Psoas muscle (tissue), 8 donors: ENCODE measurements around the gene HAND1. TPM values are rescaled to one million over a fixed set of nuclear protein-coding genes. Genes with fewer than 3 reads are reported as not detected.

Experiments used
- ATAC-seq, 4 donors: fragments of 200-7000 bp; cut with Tn5 transposase; one replicate each; pipeline ENCODE4 v1.9.1; 2020; ENCODE audit warnings: moderate library complexity in 3 of 4, mild to moderate bottlenecking in 2 of 4
- DNase-seq, 2 donors: peaks; one replicate each; pipeline ENCODE4 v3.0.0-alpha.2; 2020
- H3K27ac ChIP-seq: fragments of 200-600 bp; one replicate; pipeline ENCODE4 v1.8.0; 2022
- H3K27me3 ChIP-seq, 3 donors: fragments of 200-600 bp in 1 of 3; one replicate each; pipeline versions ENCODE4 v1.6.1 to v1.8.0; 2013 to 2022; ENCODE audit warnings: low read length in 2 of 3, mild to moderate bottlenecking in 2 of 3, moderate library complexity in 1 of 3; ENCODE audit not compliant: insufficient read depth in 3 of 3
- H3K36me3 ChIP-seq, 2 donors: fragments of 200-600 bp in 1 of 2; one replicate each; pipeline versions ENCODE4 v1.6.1 to v1.8.0; 2013 to 2022; ENCODE audit warnings: low read depth in 1 of 2, mild to moderate bottlenecking in 1 of 2, moderate library complexity in 1 of 2; ENCODE audit not compliant: insufficient read depth in 1 of 2
- H3K4me1 ChIP-seq: fragments of 200-600 bp; one replicate; pipeline ENCODE4 v1.8.0; 2022
- H3K4me3 ChIP-seq: fragments of 200-600 bp; one replicate; pipeline ENCODE4 v1.8.0; 2022; ENCODE audit warnings: mild to moderate bottlenecking
- H3K9me3 ChIP-seq: fragments of 200-600 bp; one replicate; pipeline ENCODE4 v1.8.0; 2022
- CTCF ChIP-seq: fragments of 200-600 bp; IDR thresholded peaks from one replicate; pipeline ENCODE4 v1.8.0; 2022; ENCODE audit warnings: antibody characterized with exemption
- WGBS, 3 donors: extraction: QIAGEN DNeasy Blood & Tissue Kit; methylation state at CpG; one replicate each; pipeline versions ENCODE4 v1.1.6 to v1.1.7; 2013; 5-methylcytosine and 5-hydroxymethylcytosine counted together
- intact Hi-C, 2 donors: fragments of 100-400 bp; cut with DNase I; formaldehyde crosslinking; loops; one replicate each; pipeline versions ENCODE4 v1.11.0 to v1.14.2; 2022
- polyA plus RNA-seq, 3 donors: library from polyadenylated mRNA; stranded (reverse); fragments of 200-250 nt; gene quantifications; one replicate each; pipeline ENCODE4 v1.2.3, GENCODE V29; 2013
- total RNA-seq, 4 donors: library from RNA; stranded (reverse); fragmentation: NEBNext Ultra II Directional in 2 of 4; extraction: Animal tissue kit (Norgen Biotek cat#: 25700) in 2 of 4; gene quantifications; one replicate each; pipeline versions ENCODE4 v1.2.1 to v1.2.4, GENCODE V29; 2021 to 2023
- donor health status: healthy with polysubstance abuse.
- donor health status: DM: no; HTN: no; CAD: no; lungs with moderate emphysema.
- donor health status: Bipolar disorder and iron deficiency.
- donor health status: healthy.
- donor health status: DM: yes; HTN: yes; CAD: no.
- donor health status: DM: no; HTN: no; CAD: no.
- donor health status: DM: no; HTN: no; CAD: no.
- donor health status: DM: yes; HTN: yes; CAD: no.

The HAND1 gene
- total and polyA plus RNA-seq, 7 donors: not detected

GRCh38 chr5:154447089-154447725, 30.8 kb downstream of the HAND1 start:
- peak overlapping the region; percentile 95 for H3K4me3 ChIP-seq
- intact Hi-C loops: no loop called here
- no peak for TF ChIP-seq CTCF
- H3K4me1 ChIP-seq: peaks cover 32% of the 10 kb centered on the region
- peak overlapping the region; percentile 70 for H3K27ac ChIP-seq
- no peak for DNase-seq
- no peaks in the 10 kb centered on the region for H3K9me3 ChIP-seq
- no peaks in the 10 kb centered on the region for H3K27me3 ChIP-seq
- WGBS, 3 donors: 6 to 9% (median 8%) methylated on average over 10 of the region's 10 CpGs
- ATAC-seq: no peak
- peaks cover 7 to 26% of the 10 kb centered on the region in 2 donors for H3K36me3 ChIP-seq

- no peaks in the 10 kb centered on the region for H3K9me3 ChIP-seq
- peaks cover 32% of the 10 kb centered on the region for H3K4me1 ChIP-seq
- intact Hi-C loops: no loop called here
- H3K27me3 ChIP-seq: no peaks in the 10 kb centered on the region
- TF ChIP-seq CTCF: no peak
- WGBS, 3 donors: 0 to 1% (median 0%) methylated on average over 54 to 87 of the region's 87 CpGs
- DNase-seq: peak; percentile 45 to 68
- H3K4me3 ChIP-seq: peak overlapping the region; percentile 95
- H3K27ac ChIP-seq: peak overlapping the region; percentile 70
- ATAC-seq: peak; percentile 9 to 44 (median 20)
- peaks cover under 1 to 26% of the 10 kb centered on the region in 2 donors for H3K36me3 ChIP-seq
These were observed 31.6 kb downstream of the HAND1 start for GRCh38 chr5:154446195-154447088.

GRCh38 chr5:154445422-154446194, 32.4 kb downstream of the HAND1 start, which contains the start of gene SAP30L:
Gene SAP30L, plus strand, starts transcription at chr5:154445997. Its CDS starts 608 bp downstream, at chr5:154446605.
- DNase-seq (peak; percentile 96 to 98), ATAC-seq (peak; percentile 99)
- Histone ChIP-seq H3K27ac (peak within 1 kb of the TSS; percentile 70), H3K9me3 (no peaks in the 10 kb centered on the region), H3K36me3 (peaks cover 0 to 25% of the 10 kb centered on the region in 2 donors), H3K4me3 (peak within 1 kb of the TSS; percentile 95), H3K4me1 (peaks cover 32% of the 10 kb centered on the region), H3K27me3 (no peaks in the 10 kb centered on the region)
- WGBS, 3 donors: 0 to 1% (median 1%) methylated on average over 51 to 70 of the region's 70 CpGs
- intact Hi-C loops: no loop called here
- TF ChIP-seq CTCF: no peak

GRCh38 chr5:154444556-154445421, 33.2 kb downstream of the HAND1 start:
- 4 to 5% (median 5%) methylated on average over 30 of the region's 30 CpGs for WGBS, 3 donors
- intact Hi-C loops: no loop called here
- peaks cover 0 to 29% of the 10 kb centered on the region in 2 donors for H3K36me3 ChIP-seq
- H3K27me3 ChIP-seq: no peaks in the 10 kb centered on the region
- H3K27ac ChIP-seq: peak overlapping the region; percentile 70
- H3K4me1 ChIP-seq: peaks cover 32% of the 10 kb centered on the region
- ATAC-seq (peak in 3 of 4 donors; percentile 6 to 35 (median 11)), DNase-seq (no peak)
- H3K9me3 ChIP-seq: no peaks in the 10 kb centered on the region
- peak overlapping the region; percentile 95 for H3K4me3 ChIP-seq
- no peak for TF ChIP-seq CTCF
